ENCODE measurements around the gene SYCN. TPM values are rescaled to one million over a fixed set of nuclear protein-coding genes. Genes with fewer than 3 reads are reported as not detected.

Gene SYCN
- total and polyA plus RNA-seq, 2 donors from 2014 or later, result not detected

GRCh38 chr19:39207293-39207836, 3.3 kb upstream of the SYCN start:
- no peaks in the 10 kb centered on the region for H3K4me1 ChIP-seq (ENCODE audit: control insufficient read depth in 2 of 3, insufficient read depth in 2 of 3, low read depth in 1 of 3, low read length in 3 of 3)
- no peak for TF ChIP-seq CTCF (IDR thresholded peaks at IDR 0.05; ENCODE audit: borderline replicate concordance, extremely low read depth, insufficient read depth)
- H3K27me3 ChIP-seq (ENCODE audit: control insufficient read depth, insufficient read depth, low read length), result peaks cover 2% of the 10 kb centered on the region
- intact Hi-C loops (cut with DNase I), result no loop called here
- no peaks in the 10 kb centered on the region for H3K36me3 ChIP-seq (ENCODE audit: control insufficient read depth in 2 of 3, insufficient read depth in 3 of 3, low read length in 3 of 3)
- no peak overlapping the region for H3K4me3 ChIP-seq (ENCODE audit: low read length in 3 of 3)
- no peak overlapping the region for H3K9ac ChIP-seq (ENCODE audit: low read length in 3 of 3)
- H3K9me3 ChIP-seq (ENCODE audit: control insufficient read depth in 2 of 3, insufficient read depth in 1 of 3, low read length in 3 of 3), result no peaks in the 10 kb centered on the region
- H3K27ac ChIP-seq (ENCODE audit: low read depth in 2 of 2, low read length in 2 of 2), result no peak overlapping the region
- DNase-seq (no peak), FAIRE-seq (no peak)

GRCh38 chr19:39206122-39206521, 2.1 kb upstream of the SYCN start:
- Histone ChIP-seq H3K36me3 (ENCODE audit: control insufficient read depth in 2 of 3, insufficient read depth in 3 of 3, low read length in 3 of 3) (no peaks in the 10 kb centered on the region), H3K4me1 (ENCODE audit: control insufficient read depth in 2 of 3, insufficient read depth in 2 of 3, low read depth in 1 of 3, low read length in 3 of 3) (no peaks in the 10 kb centered on the region), H3K9ac (ENCODE audit: low read length in 3 of 3) (no peak overlapping the region), H3K9me3 (ENCODE audit: control insufficient read depth in 2 of 3, insufficient read depth in 1 of 3, low read length in 3 of 3) (no peaks in the 10 kb centered on the region), H3K27ac (ENCODE audit: low read depth in 2 of 2, low read length in 2 of 2) (no peak overlapping the region), H3K27me3 (ENCODE audit: control insufficient read depth, insufficient read depth, low read length) (peaks cover 2% of the 10 kb centered on the region), H3K4me3 (ENCODE audit: low read length in 3 of 3) (no peak overlapping the region)
- intact Hi-C loops (cut with DNase I), result no loop called here
- no peak for DNase-seq
- FAIRE-seq, result no peak
- TF ChIP-seq CTCF (IDR thresholded peaks at IDR 0.05; ENCODE audit: borderline replicate concordance, extremely low read depth, insufficient read depth), result no peak

- H3K27me3 ChIP-seq (ENCODE audit: control insufficient read depth, insufficient read depth, low read length), result peaks cover 2% of the 10 kb centered on the region
- no peak for TF ChIP-seq CTCF (IDR thresholded peaks at IDR 0.05; ENCODE audit: borderline replicate concordance, extremely low read depth, insufficient read depth)
- no peaks in the 10 kb centered on the region for H3K36me3 ChIP-seq (ENCODE audit: control insufficient read depth in 2 of 3, insufficient read depth in 3 of 3, low read length in 3 of 3)
- H3K9me3 ChIP-seq (ENCODE audit: control insufficient read depth in 2 of 3, insufficient read depth in 1 of 3, low read length in 3 of 3), result no peaks in the 10 kb centered on the region
- intact Hi-C loops (cut with DNase I), result no loop called here
- no peak overlapping the region for H3K27ac ChIP-seq (ENCODE audit: low read depth in 2 of 2, low read length in 2 of 2)
- FAIRE-seq (no peak), DNase-seq (no peak)
- H3K9ac ChIP-seq (ENCODE audit: low read length in 3 of 3), result no peak overlapping the region
- no peak overlapping the region for H3K4me3 ChIP-seq (ENCODE audit: low read length in 3 of 3)
- H3K4me1 ChIP-seq (ENCODE audit: control insufficient read depth in 2 of 3, insufficient read depth in 2 of 3, low read depth in 1 of 3, low read length in 3 of 3), result no peaks in the 10 kb centered on the region
Observed at GRCh38 chr19:39205449-39205764, 1.3 kb upstream of the SYCN start.

- Histone ChIP-seq H3K4me3 (ENCODE audit: low read length in 3 of 3) (no peak overlapping the region), H3K36me3 (ENCODE audit: control insufficient read depth in 2 of 3, insufficient read depth in 3 of 3, low read length in 3 of 3) (no peaks in the 10 kb centered on the region), H3K9me3 (ENCODE audit: control insufficient read depth in 2 of 3, insufficient read depth in 1 of 3, low read length in 3 of 3) (no peaks in the 10 kb centered on the region), H3K9ac (ENCODE audit: low read length in 3 of 3) (no peak overlapping the region), H3K27ac (ENCODE audit: low read depth in 2 of 2, low read length in 2 of 2) (no peak overlapping the region), H3K27me3 (ENCODE audit: control insufficient read depth, insufficient read depth, low read length) (peaks cover 2% of the 10 kb centered on the region), H3K4me1 (ENCODE audit: control insufficient read depth in 2 of 3, insufficient read depth in 2 of 3, low read depth in 1 of 3, low read length in 3 of 3) (peaks cover 0 to 2% (median 0%) of the 10 kb centered on the region in 3 donors)
- no peak for FAIRE-seq
- intact Hi-C loops (cut with DNase I), result no loop called here
- no peak for DNase-seq
- no peak for TF ChIP-seq CTCF (IDR thresholded peaks at IDR 0.05; ENCODE audit: borderline replicate concordance, extremely low read depth, insufficient read depth)
Observed at GRCh38 chr19:39202998-39203355, 1.1 kb downstream of the SYCN start.

Measured in kidney (tissue), 14 donors.